Measurements from ENCODE around the gene ZBTB48.

Gene ZBTB48

DNA sequence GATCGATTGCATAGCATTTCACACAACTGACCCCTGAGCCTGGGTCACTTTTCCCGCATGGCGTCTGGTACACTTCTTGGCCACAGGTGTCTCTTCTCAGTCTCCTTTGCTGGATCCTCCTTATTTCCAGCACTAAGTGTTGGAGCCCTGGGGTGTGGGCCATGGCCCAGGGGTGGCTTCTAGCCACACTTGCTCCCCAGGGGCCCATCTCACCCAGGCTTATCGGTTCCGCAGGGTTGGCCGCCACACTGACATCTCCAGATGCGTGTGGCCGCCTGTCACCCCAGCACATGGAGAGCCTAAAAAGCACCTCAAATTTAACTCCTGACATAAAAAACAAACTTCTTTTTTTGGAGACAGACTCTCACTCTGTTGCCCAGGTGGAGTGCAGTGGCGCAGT lies 47.2 kb downstream of the ZBTB48 start:
- TF ChIP-seq, protein P1, sequence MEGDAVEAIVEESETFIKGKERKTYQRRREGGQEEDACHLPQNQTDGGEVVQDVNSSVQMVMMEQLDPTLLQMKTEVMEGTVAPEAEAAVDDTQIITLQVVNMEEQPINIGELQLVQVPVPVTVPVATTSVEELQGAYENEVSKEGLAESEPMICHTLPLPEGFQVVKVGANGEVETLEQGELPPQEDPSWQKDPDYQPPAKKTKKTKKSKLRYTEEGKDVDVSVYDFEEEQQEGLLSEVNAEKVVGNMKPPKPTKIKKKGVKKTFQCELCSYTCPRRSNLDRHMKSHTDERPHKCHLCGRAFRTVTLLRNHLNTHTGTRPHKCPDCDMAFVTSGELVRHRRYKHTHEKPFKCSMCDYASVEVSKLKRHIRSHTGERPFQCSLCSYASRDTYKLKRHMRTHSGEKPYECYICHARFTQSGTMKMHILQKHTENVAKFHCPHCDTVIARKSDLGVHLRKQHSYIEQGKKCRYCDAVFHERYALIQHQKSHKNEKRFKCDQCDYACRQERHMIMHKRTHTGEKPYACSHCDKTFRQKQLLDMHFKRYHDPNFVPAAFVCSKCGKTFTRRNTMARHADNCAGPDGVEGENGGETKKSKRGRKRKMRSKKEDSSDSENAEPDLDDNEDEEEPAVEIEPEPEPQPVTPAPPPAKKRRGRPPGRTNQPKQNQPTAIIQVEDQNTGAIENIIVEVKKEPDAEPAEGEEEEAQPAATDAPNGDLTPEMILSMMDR (conservative IDR thresholded peaks at IDR 0.05) = no peak
- peak overlapping the region; percentile 96; the same call in 1 of the 2 replicates for H3K27ac ChIP-seq

DNA sequence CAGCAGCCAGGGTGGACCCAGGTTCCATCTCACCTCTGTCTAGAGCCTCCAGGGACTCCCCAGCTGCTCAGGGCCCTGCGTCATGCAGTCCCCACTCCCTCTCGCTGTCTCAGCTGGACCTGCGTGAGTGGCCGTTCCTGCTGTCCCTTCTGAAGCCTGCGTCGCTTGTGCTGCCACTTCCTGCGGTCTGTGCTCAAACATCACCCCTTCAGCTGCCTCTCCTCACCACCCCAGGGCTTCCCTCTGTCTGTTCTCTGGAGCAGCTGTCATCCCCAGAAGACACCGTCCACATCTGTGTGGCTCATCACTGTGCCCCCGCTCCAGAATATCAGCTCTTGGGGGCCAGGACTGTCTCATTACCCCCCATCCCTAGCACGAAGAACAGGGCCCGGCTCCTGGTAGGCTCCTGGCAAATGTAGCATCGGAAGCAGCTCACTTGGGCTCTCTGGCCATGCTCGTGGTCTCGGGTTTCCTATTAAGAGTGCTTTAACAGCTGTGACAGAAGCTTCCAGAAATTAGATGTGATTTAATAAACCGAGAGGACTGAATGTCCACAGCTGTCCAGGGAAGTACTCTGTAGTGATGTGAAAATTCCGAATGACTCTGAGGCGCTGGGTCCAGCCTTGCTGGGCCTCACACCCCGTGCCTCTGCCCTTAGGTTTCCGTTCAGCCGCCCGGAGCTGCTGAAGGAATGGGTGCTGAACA lies 48.2 kb downstream of the ZBTB48 start:
- TF ChIP-seq, protein P1 (conservative IDR thresholded peaks at IDR 0.05) = no peak
- no peak overlapping the region for H3K27ac ChIP-seq

DNA sequence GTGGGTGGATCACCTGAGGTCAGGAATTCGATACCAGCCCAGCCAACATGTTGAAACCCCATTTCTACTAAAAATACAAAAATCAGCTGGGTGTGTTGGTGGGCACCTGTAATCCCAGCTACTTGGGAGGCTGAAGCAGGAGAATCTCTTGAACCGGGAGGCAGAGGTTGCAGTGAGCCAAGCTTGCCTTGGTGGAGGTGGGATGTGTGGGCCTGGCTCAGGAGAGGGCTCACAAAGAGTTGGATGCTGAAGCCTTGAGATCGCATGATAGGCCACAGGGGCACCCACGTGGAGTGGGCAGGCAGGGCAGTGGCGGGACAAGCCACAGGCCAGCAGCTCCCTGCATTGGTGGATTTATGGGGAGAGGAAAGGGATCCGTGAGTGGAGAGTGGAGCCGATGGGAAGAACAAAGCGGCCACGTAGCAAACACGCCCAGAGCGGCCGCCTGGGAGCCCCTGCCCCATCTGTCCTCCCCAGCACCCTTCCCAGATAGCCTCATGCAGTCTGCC lies 49.2 kb downstream of the ZBTB48 start:
- H3K27ac ChIP-seq = no peak overlapping the region
- TF ChIP-seq, protein P1 (conservative IDR thresholded peaks at IDR 0.05) = no peak

DNA sequence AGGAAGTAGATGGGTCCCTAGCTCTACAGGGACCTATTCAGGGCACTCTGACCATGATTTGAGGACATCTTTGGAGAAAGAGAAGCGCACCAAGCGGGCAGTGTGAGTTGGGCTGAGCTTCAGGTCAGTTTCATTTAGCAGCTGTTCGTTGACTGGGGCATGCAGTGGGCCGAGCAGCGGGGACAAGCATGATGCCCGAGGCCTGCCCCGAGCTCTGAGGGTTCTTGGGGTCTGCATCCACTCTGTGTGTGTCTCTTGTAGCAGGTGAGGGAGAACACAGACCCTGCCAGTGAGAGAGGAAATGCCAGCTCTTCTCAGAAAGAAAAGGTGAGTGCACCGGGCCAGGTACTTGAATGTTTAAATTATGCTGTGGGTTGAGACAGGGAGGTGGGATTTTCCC lies 50.2 kb downstream of the ZBTB48 start:
- no peak overlapping the region for H3K27ac ChIP-seq
- TF ChIP-seq, protein P1 (conservative IDR thresholded peaks at IDR 0.05) = no peak

DNA sequence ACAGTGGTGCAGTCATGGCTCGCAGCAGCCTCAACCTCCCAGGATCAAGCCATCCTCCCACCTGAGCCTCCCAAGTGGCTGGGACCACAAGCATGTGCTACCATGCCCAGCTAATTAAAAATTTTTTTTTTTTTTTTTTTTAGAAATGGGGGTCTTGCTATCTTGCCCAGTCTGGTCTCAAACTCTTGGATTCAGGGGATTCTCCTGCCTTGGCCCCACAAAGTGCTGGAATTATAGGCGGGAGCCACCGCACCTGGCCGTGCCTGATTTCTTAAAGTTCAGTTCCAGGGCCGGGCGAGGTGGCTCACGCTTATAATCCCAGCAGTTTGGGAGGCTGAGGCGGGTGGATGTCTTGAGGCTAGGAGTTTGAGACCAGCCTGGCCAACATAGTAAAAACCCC lies 51.3 kb downstream of the ZBTB48 start:
- TF ChIP-seq, protein P1 (conservative IDR thresholded peaks at IDR 0.05) = no peak
- H3K27ac ChIP-seq = no peak overlapping the region

DNA sequence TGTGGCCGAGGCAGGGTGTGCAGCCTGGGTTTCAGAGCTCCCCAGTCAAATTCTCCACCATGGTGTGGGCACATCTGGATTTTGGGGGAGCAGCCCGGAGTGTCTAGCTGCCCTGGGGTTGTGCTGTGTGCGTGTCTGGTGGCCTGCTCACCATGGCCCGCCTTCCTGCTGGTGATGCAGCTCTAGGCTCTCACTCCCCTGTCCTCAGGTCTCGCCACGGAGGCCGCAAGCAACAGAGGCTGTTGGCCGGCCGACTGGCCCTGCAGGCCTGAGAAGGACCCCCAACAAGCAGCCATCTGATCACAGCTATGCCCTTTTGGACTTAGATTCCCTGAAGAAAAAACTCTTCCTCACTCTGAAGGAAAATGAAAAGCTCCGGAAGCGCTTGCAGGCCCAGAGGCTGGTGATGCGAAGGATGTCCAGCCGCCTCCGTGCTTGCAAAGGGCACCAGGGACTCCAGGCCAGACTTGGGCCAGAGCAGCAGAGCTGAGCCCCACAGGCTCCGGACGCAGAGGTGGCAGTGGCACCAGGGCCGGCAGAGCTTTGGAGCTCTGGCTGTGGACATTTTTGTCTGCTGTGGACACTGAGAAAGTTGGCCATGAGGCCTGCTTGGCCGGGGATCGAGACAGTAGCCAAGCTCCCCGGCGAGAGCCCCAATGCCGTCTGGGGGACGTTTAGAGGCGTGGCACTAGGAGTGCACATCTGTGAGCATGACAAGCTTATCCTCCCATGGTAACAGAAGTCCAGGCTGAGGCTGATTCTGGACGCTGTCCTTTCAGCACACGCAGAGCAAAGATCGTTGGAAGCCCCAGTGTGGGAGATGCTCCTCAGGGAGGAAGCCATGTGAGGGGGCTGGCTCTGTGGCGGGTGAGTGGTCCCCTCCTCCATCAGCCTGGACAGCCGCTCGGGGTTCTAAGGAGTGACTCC lies 53.1 kb downstream of the ZBTB48 start:
- TF ChIP-seq, protein P1 (conservative IDR thresholded peaks at IDR 0.05) = no peak
- no peak overlapping the region for H3K27ac ChIP-seq

DNA sequence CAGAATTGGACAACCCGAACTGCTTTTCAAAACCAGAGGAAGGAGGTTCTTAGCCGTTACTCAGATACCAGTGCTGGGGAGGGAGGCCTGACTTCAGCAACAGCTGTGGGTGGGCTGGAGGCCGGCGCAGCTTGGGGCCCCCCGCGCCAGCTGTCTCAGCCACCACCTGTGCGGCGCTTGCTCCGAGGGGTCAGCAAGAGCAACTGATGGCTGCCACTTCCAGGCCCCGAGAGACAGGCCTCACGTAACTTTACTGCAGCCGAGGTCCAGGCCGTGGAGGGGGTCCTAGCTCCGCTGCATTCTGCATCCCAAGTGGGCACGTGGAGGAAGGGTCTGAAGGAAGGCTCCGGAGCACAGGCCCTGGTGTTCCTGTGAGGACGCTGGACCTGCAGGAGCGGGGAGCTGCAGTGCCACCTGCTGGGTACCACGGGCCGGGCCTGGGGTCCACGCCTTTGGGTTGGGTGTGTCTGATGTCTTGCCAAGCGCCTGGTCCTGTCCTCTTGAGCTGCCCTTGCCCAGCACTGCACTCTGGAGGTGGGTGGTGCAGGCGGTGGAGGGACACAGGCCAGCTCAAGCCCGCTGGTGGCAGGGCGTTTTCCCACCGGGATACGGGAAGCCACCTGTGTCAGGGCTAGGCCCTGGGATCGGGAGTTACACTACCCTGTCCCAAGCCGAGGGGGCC lies 54.7 kb downstream of the ZBTB48 start:
- TF ChIP-seq, protein P1 (conservative IDR thresholded peaks at IDR 0.05) = peak; percentile 83
- H3K27ac ChIP-seq = no peak overlapping the region

Measured in VCaP (cell line).